GM23338 (cell line): ENCODE measurements around the gene LYPD5. TPM values are rescaled to one million over a fixed set of nuclear protein-coding genes. Genes with fewer than 3 reads are reported as not detected.

Experiments used
- ATAC-seq: fragments of 200-7000 bp; cut with Tn5 transposase; 3 replicates; pipeline ENCODE4 v1.9.1; 2020
- DNase-seq: peaks from one replicate; pipeline ENCODE4 v3.0.0-alpha.2; 2015; ENCODE audit warnings: low spot score
- H2AFZ ChIP-seq: fragments of 200-600 bp; sonication (generic); 2 replicates; pipeline ENCODE4 v1.8.0; 2016; ENCODE audit warnings: antibody characterized with exemption, mild to moderate bottlenecking, moderate library complexity
- H3F3A ChIP-seq: fragments of 200-600 bp; sonication (generic); replicated peaks from 2 replicates; pipeline ENCODE4 v1.8.0; 2017; ENCODE audit warnings: antibody characterized with exemption, mixed run types, low read depth
- H3K27ac ChIP-seq: fragments of 200-600 bp; sonication (generic); 2 replicates; pipeline ENCODE4 v1.6.1; 2016; ENCODE audit warnings: low read depth
- H3K27me3 ChIP-seq: fragments of 200-600 bp; sonication (generic); 2 replicates; pipeline ENCODE4 v1.8.0; 2016; ENCODE audit warnings: mild to moderate bottlenecking, mixed run types, moderate library complexity; ENCODE audit not compliant: insufficient read depth
- H3K36me3 ChIP-seq: fragments of 200-600 bp; sonication (generic); 2 replicates; pipeline ENCODE4 v1.8.0; 2016; ENCODE audit warnings: mild to moderate bottlenecking; ENCODE audit not compliant: insufficient read depth
- H3K4me1 ChIP-seq: fragments of 200-600 bp; sonication (generic); 2 replicates; pipeline ENCODE4 v1.8.0; 2016; ENCODE audit warnings: mild to moderate bottlenecking, moderate library complexity; ENCODE audit not compliant: insufficient read depth
- H3K4me2 ChIP-seq: fragments of 200-600 bp; sonication (generic); 2 replicates; pipeline ENCODE4 v1.7.1; 2017; ENCODE audit warnings: mixed run types
- H3K4me3 ChIP-seq: fragments of 200-600 bp; sonication (generic); 2 replicates; pipeline ENCODE4 v1.6.1; 2016; ENCODE audit warnings: mixed run types
- H3K79me2 ChIP-seq: fragments of 200-600 bp; sonication (generic); replicated peaks from 2 replicates; pipeline ENCODE4 v1.8.0; 2017; ENCODE audit warnings: mild to moderate bottlenecking; ENCODE audit not compliant: insufficient read depth
- H3K9me2 ChIP-seq: fragments of 200-600 bp; sonication (generic); 2 replicates; pipeline ENCODE4 v1.8.0; 2017; ENCODE audit not compliant: insufficient read depth
- H4K20me1 ChIP-seq: fragments of 200-600 bp; sonication (generic); replicated peaks from 2 replicates; pipeline ENCODE4 v1.8.0; 2017; ENCODE audit warnings: mild to moderate bottlenecking; ENCODE audit not compliant: insufficient read depth
- H3K27ac Mint-ChIP-seq: 2 replicates; pipeline ENCODE4 v1.8.0; 2020; ENCODE audit warnings: inconsistent platforms, mild to moderate bottlenecking, moderate library complexity, mixed read lengths
- H3K27me3 Mint-ChIP-seq: 3 replicates; pipeline ENCODE4 v1.8.0; 2022; ENCODE audit warnings: low read depth, mild to moderate bottlenecking, moderate library complexity, mixed read lengths, inconsistent platforms; ENCODE audit not compliant: insufficient read depth, poor library complexity
- H3K36me3 Mint-ChIP-seq: 3 replicates; pipeline ENCODE4 v1.8.0; 2021; ENCODE audit warnings: low read depth, mild to moderate bottlenecking, inconsistent platforms, moderate library complexity, mixed read lengths
- H3K4me1 Mint-ChIP-seq: 3 replicates; pipeline ENCODE4 v1.8.0; 2020; ENCODE audit warnings: mild to moderate bottlenecking, inconsistent platforms, mixed read lengths
- H3K4me3 Mint-ChIP-seq: 3 replicates; pipeline ENCODE4 v1.8.0; 2021; ENCODE audit warnings: moderate library complexity, mild to moderate bottlenecking, inconsistent platforms, mixed read lengths
- H3K9me3 Mint-ChIP-seq: 3 replicates; pipeline ENCODE4 v1.8.0; 2020; ENCODE audit warnings: moderate library complexity, mild to moderate bottlenecking, inconsistent platforms, mixed read lengths
- EZH2 ChIP-seq: fragments of 200-600 bp; sonication (generic); IDR thresholded peaks from one replicate; pipeline ENCODE4 v1.8.0; 2017; ENCODE audit warnings: antibody characterized with exemption, mild to moderate bottlenecking, low read depth; ENCODE audit not compliant: unreplicated experiment
- EZH2phosphoT487 ChIP-seq: fragments of 200-600 bp; sonication (generic); IDR thresholded peaks from one replicate; pipeline ENCODE4 v1.8.1; 2018; ENCODE audit warnings: antibody characterized with exemption; ENCODE audit not compliant: unreplicated experiment
- REST ChIP-seq: IDR thresholded peaks from one replicate; pipeline ENCODE4 v1.6.1; 2018; ENCODE audit warnings: antibody characterized with exemption; ENCODE audit not compliant: unreplicated experiment
- STAT1 ChIP-seq: IDR thresholded peaks from one replicate; pipeline ENCODE4 v1.6.1; 2016; ENCODE audit warnings: antibody characterized with exemption; ENCODE audit not compliant: unreplicated experiment
- ZNF114 ChIP-seq: fragments of 250-450 bp; sonication (Bioruptor Pico); IDR thresholded peaks from 2 replicates; pipeline ENCODE4 v1.5.0; 2020; ENCODE audit warnings: mild to moderate bottlenecking, moderate library complexity
- ZNF331 ChIP-seq: fragments of 250-450 bp; sonication (Bioruptor Pico); IDR thresholded peaks from 2 replicates; pipeline ENCODE4 v1.5.0; 2020; ENCODE audit warnings: low read depth, mild to moderate bottlenecking, moderate library complexity
- polyA plus RNA-seq: library from polyadenylated mRNA; unstranded; fragments of >200 nt; fragmentation: Nextera tagmentation; extraction: Ambion mirVana; gene quantifications from 2 replicates; pipeline ENCODE4 v1.2.1, GENCODE V29; 2016
- total RNA-seq: library from RNA; depleted of rRNA; stranded (reverse); fragments of >200 nt; shearing (Covaris generic); gene quantifications from 2 replicates; pipeline ENCODE4 v1.2.3, GENCODE V29; 2014
- TF ChIP-seq, protein P1 (sequence below), 2 experiments: fragments of 200-600 bp in 1 of 2; sonication (generic) in 1 of 2; conservative IDR thresholded peaks; 2 replicates each; pipeline versions ENCODE4 v1.5.1 to v1.6.1; 2016 to 2017; ENCODE audit warnings: antibody characterized with exemption in 2 of 2, low read depth in 2 of 2, mild to moderate bottlenecking in 2 of 2, moderate library complexity in 1 of 2

Gene LYPD5
- total and polyA plus RNA-seq, 2 experiments from 2014 or later: 1.1 to 1.5 TPM

DNA sequence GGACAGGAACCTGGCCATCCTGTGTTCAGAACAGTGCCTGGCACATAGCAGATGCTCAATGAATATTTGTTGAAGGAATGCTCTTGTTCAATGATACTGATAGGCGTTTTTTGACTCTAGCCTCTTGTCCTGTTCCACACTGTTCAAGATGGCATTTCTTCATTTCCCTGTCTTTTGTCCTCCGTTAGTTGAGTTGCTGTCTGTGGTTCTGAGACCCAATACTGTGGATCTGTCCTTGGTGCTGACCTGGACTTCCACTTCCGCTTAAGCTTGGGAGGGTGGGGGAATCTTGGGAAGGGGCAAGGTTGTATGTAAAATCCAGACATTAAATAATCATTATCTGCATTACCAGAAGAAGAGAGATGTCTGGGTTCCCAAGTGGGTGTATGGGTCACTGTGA lies 13.2 kb downstream of the LYPD5 start:
- Mint-ChIP-seq H3K27me3 (peaks cover 4% of the 10 kb centered on the region), H3K4me1 (peaks cover 6% of the 10 kb centered on the region), H3K36me3 (no peaks in the 10 kb centered on the region), H3K9me3 (no peaks in the 10 kb centered on the region), H3K4me3 (no peak overlapping the region), H3K27ac (no peak overlapping the region)
- Histone ChIP-seq H3K9me2 (no peaks in the 10 kb centered on the region), H3K4me1 (no peaks in the 10 kb centered on the region), H3K79me2 (no peaks in the 10 kb centered on the region), H3K4me2 (no peak overlapping the region), H2AFZ (no peak overlapping the region), H3F3A (no peaks in the 10 kb centered on the region), H3K36me3 (no peaks in the 10 kb centered on the region), H3K27ac (no peak overlapping the region), H4K20me1 (0 out of 2 replicates have a peak, but pooled peaks cover 4% of the 10 kb centered on the region), H3K27me3 (0 out of 2 replicates have a peak, but pooled peaks cover 3% of the 10 kb centered on the region), H3K4me3 (no peak overlapping the region)
- ATAC-seq (peak; percentile 50), DNase-seq (peak; percentile 80)
- TF ChIP-seq ZNF331 (CRISPR knock-in tag) (no peak), EZH2phosphoT487 (no peak), EZH2 (no peak), REST (peak; percentile 94), ZNF114 (no peak)

GRCh38 chr19:43786665-43787064 lies 15.6 kb downstream of the LYPD5 start:
- no peak for ATAC-seq

More at GRCh38 chr19:43786665-43787064, 15.6 kb downstream of the LYPD5 start:
- Mint-ChIP-seq H3K4me3 (no peak overlapping the region), H3K27me3 (peaks cover 8% of the 10 kb centered on the region), H3K4me1 (peaks cover 6% of the 10 kb centered on the region), H3K9me3 (no peaks in the 10 kb centered on the region; the same call in 2 of the 3 replicates), H3K27ac (no peak overlapping the region), H3K36me3 (no peaks in the 10 kb centered on the region)
- no peaks in the 10 kb centered on the region for H3F3A ChIP-seq
- 0 out of 2 replicates have a peak, but pooled peaks cover 4% of the 10 kb centered on the region for H4K20me1 ChIP-seq
- H3K4me1 ChIP-seq: no peaks in the 10 kb centered on the region
- no peaks in the 10 kb centered on the region for H3K79me2 ChIP-seq
- H3K4me2 ChIP-seq: no peak overlapping the region
- H3K27ac ChIP-seq: no peak overlapping the region
- no peak overlapping the region for H2AFZ ChIP-seq
- no peaks in the 10 kb centered on the region for H3K9me2 ChIP-seq
- H3K27me3 ChIP-seq: 0 out of 2 replicates have a peak, but pooled peaks cover 3% of the 10 kb centered on the region
- no peak overlapping the region for H3K4me3 ChIP-seq
- H3K36me3 ChIP-seq: no peaks in the 10 kb centered on the region
- no peak for DNase-seq
- no peak for TF ChIP-seq STAT1
- TF ChIP-seq, protein P1, sequence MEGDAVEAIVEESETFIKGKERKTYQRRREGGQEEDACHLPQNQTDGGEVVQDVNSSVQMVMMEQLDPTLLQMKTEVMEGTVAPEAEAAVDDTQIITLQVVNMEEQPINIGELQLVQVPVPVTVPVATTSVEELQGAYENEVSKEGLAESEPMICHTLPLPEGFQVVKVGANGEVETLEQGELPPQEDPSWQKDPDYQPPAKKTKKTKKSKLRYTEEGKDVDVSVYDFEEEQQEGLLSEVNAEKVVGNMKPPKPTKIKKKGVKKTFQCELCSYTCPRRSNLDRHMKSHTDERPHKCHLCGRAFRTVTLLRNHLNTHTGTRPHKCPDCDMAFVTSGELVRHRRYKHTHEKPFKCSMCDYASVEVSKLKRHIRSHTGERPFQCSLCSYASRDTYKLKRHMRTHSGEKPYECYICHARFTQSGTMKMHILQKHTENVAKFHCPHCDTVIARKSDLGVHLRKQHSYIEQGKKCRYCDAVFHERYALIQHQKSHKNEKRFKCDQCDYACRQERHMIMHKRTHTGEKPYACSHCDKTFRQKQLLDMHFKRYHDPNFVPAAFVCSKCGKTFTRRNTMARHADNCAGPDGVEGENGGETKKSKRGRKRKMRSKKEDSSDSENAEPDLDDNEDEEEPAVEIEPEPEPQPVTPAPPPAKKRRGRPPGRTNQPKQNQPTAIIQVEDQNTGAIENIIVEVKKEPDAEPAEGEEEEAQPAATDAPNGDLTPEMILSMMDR (conservative IDR thresholded peaks at IDR 0.05; ENCODE audit: low read depth in 2 of 2): no peak
- TF ChIP-seq EZH2phosphoT487: no peak
